Left renal pelvis (tissue), 4 donors: ENCODE measurements around the gene SLC25A51. TPM values are rescaled to one million over a fixed set of nuclear protein-coding genes. Genes with fewer than 3 reads are reported as not detected.

Source experiments
- DNase-seq, 4 donors: peaks; one replicate each; pipeline ENCODE4 v3.0.0-alpha.2; 2013; ENCODE audit warnings: low read depth in 4 of 4, low spot score in 3 of 4
- polyA plus RNA-seq, 4 donors: library from polyadenylated mRNA; unstranded; fragments of 120-200 nt; gene quantifications; one replicate each; pipeline ENCODE4 v1.2.1, GENCODE V29; 2013; ENCODE audit not compliant: insufficient read length in 4 of 4

The SLC25A51 gene
- polyA plus RNA-seq, 4 donors, result 16.1 to 20.3 (median 16.8) TPM

DNA sequence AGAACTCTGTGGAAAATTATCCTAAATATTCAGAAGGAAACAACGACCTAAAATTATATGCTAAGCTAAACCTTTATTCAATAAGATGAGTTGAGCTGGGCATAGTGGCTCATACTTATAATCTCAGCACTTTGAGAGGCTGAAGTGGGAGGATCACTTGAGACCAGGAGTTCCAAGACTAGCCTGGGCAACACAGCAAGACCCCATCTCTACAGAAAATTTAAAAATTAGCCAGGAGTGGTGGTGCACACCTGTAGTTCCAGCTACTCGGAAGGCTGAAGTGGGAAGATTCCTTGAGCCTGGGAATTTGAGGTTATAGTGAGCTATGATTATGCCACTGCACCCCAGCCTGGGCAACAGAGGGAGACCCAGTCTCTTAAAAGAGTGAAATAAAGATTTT lies 51.7 kb downstream of the SLC25A51 start:
- no peak for DNase-seq

DNA sequence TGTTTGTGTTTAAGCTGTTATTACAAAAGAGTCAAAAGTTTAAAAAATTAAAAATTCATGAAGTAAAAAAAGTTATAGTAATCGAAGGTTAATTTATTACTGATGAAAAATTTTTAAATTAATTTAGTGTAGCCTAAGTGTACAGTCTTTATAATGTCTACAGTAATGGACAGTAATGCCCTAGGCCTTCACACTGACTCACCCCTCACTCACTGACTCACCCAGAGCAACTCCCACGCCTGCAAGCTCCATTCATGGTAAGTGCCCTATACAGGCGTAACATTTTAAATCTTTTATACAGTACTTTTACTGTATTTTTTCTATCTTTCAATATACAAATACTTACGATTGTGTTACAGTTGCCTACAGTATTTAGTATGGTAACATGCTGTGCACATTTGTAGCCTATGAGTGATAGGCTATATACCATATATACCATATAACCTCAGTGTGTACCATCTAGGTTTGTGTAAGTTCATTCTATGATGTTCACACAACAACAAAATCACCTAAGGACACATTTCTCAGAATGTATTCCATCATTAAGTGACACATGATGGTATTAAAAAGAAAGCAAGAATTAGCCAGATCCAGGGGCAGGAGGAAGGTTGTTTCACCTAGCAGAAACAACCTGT lies 63.2 kb downstream of the SLC25A51 start:
- DNase-seq, result no peak

DNA sequence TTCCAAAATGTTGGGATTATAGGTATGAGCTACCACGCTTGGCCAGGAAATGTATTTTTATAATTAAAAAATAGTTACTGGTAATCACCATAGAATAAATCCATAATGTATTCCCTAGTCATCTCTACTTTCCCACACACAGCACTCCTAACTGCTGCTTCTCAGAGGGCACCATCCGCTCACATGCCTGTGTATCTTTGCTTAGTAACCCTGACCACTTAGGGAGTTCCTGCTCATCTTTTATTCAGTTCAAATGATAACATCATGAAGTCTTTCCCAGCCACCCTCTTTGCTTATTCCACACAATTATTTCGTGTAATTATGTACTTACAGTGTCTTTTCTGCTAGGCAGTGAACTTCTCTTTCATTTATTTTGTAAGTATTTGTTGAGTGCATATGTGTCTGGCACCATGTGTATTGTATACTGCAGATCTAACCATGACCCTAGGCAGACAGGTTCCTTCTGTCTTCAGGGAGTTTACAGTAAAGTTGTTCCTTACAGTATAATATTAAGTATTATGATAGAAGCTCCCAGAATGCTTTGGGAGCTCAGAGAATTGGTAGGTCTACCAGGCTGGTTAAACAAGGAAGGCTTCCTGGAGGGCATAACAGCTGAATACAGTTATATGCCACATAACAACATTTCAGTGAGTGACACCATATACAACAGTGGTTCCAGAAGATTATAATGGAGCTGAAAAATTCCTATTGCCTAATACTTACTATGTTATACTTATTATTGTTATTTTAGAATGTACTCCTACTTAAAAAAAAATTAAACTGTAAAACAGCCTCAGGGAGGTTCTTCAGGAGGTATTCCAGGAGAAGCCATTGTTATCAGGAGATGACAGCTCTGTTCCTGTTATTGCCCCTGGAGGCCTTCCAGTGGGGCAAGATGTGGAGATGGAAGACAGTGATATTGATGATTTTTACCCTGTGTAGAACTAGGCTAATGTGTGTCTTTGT lies 64.1 kb downstream of the SLC25A51 start:
- no peak for DNase-seq

Other genes with a start within 250 kb of the SLC25A51 start
- gene TRMT10B, start 150.3 kb downstream of the SLC25A51 start, polyA plus RNA-seq, result 10 to 100 TPM; 12.8 to 25.2 (median 16.4) TPM
- 10 to 100 TPM; 36.5 to 45.4 (median 38.7) TPM for gene EXOSC3, start 119.1 kb downstream of the SLC25A51 start, polyA plus RNA-seq
- gene DCAF10, start 103.3 kb downstream of the SLC25A51 start, polyA plus RNA-seq, result 10 to 100 TPM; 31.9 to 36.0 (median 35.1) TPM
- gene SHB, start 165.1 kb upstream of the SLC25A51 start, polyA plus RNA-seq, result 10 to 100 TPM in 3 of 4 donors, 1 to 10 TPM in 1; 4.7 to 19.3 (median 15.9) TPM